ENCODE measurements around the gene HMBS. TPM values are rescaled to one million over a fixed set of nuclear protein-coding genes. Genes with fewer than 3 reads are reported as not detected.

The HMBS gene
- total RNA-seq, 1 experiment from 2014 or later, result 61.6 TPM

GRCh38 chr11:119041821-119042514 lies 42.7 kb upstream of the HMBS start:
- Histone ChIP-seq H3K9me3 (ENCODE audit: control insufficient read depth, insufficient read depth, low read depth, low read length) (no peaks in the 10 kb centered on the region), H3K4me3 (ENCODE audit: low read depth in 2 of 2, low read length in 2 of 2) (no peak overlapping the region), H3K4me1 (ENCODE audit: control insufficient read depth, insufficient read depth, low read length) (no peaks in the 10 kb centered on the region), H3K27me3 (ENCODE audit: control insufficient read depth, insufficient read depth, low read length) (no peaks in the 10 kb centered on the region), H3K27ac (ENCODE audit: low read length) (no peak overlapping the region), H3K36me3 (ENCODE audit: control insufficient read depth, insufficient read depth, low read length) (0 out of 2 replicates have a peak, but pooled peaks cover 3% of the 10 kb centered on the region)
- CTCF ChIA-PET, result no interaction called here
- in situ Hi-C loops (cut with HindIII; ENCODE audit: low pct_unique_long_range_greater_than_20kb, low sequenced_read_pairs) (no loop called here), intact Hi-C loops (cut with micrococcal nuclease; ENCODE audit: unreplicated experiment) (no loop called here)
- no TSS peak for BruUV-seq (replicated peaks)
- no peak for DNase-seq (ENCODE audit: low read depth, low spot score)
- ATAC-seq, result no peak; the same call in 1 of the 2 replicates
- POLR2A ChIA-PET, result no interaction called here
- TF ChIP-seq SIN3A (IDR thresholded peaks at IDR 0.05; ENCODE audit: borderline replicate concordance, insufficient read depth, low read depth, low read length), result no peak
- TF ChIP-seq CTCF (IDR thresholded peaks at IDR 0.05), result no peak
- TF ChIP-seq POLR2AphosphoS5 (IDR thresholded peaks at IDR 0.05; ENCODE audit: low read depth, low read length), result no peak
- no peak for TF ChIP-seq REST (IDR thresholded peaks at IDR 0.05; ENCODE audit: insufficient read depth in 1 of 2, low read depth in 2 of 2, low read length in 1 of 2)
- TF ChIP-seq TCF7L2 (IDR thresholded peaks at IDR 0.05; ENCODE audit: low read depth, low read length), result no peak

GRCh38 chr11:119042927-119043326 lies 41.8 kb upstream of the HMBS start:
- Histone ChIP-seq H3K36me3 (ENCODE audit: control insufficient read depth, insufficient read depth, low read length) (0 out of 2 replicates have a peak, but pooled peaks cover 3% of the 10 kb centered on the region), H3K27ac (ENCODE audit: low read length) (no peak overlapping the region), H3K4me1 (ENCODE audit: control insufficient read depth, insufficient read depth, low read length) (no peaks in the 10 kb centered on the region), H3K27me3 (ENCODE audit: control insufficient read depth, insufficient read depth, low read length) (no peaks in the 10 kb centered on the region), H3K4me3 (ENCODE audit: low read depth in 2 of 2, low read length in 2 of 2) (no peak overlapping the region), H3K9me3 (ENCODE audit: control insufficient read depth, insufficient read depth, low read depth, low read length) (no peaks in the 10 kb centered on the region)
- ChIA-PET CTCF (no interaction called here), POLR2A (no interaction called here)
- DNase-seq (ENCODE audit: low read depth, low spot score) (no peak), ATAC-seq (no peak)
- in situ Hi-C loops (cut with HindIII; ENCODE audit: low pct_unique_long_range_greater_than_20kb, low sequenced_read_pairs) (no loop called here), intact Hi-C loops (cut with micrococcal nuclease; ENCODE audit: unreplicated experiment) (no loop called here)
- no TSS peak for BruUV-seq (replicated peaks)
- TF ChIP-seq REST (IDR thresholded peaks at IDR 0.05; ENCODE audit: insufficient read depth in 1 of 2, low read depth in 2 of 2, low read length in 1 of 2) (no peak), TCF7L2 (IDR thresholded peaks at IDR 0.05; ENCODE audit: low read depth, low read length) (no peak), POLR2AphosphoS5 (IDR thresholded peaks at IDR 0.05; ENCODE audit: low read depth, low read length) (no peak), CTCF (IDR thresholded peaks at IDR 0.05) (no peak), SIN3A (IDR thresholded peaks at IDR 0.05; ENCODE audit: borderline replicate concordance, insufficient read depth, low read depth, low read length) (no peak)
